Glomerular endothelial cell (primary cell): ENCODE measurements around the gene WDFY2. TPM values are rescaled to one million over a fixed set of nuclear protein-coding genes. Genes with fewer than 3 reads are reported as not detected.
A peak's percentile ranks its signal among the peaks of the same experiment; 100 is the strongest.

Experiments
- DNase-seq: peaks from one replicate; pipeline ENCODE4 v3.0.0-alpha.2; 2011; ENCODE audit warnings: low read depth, low spot score; ENCODE audit errors: extremely low read depth
- total RNA-seq: library from RNA; depleted of rRNA; stranded (reverse); fragments of >200 nt; gene quantifications from 2 replicates; pipeline ENCODE4 v1.2.3, GENCODE V29; 2015

Gene WDFY2
- total RNA-seq, 1 donor from 2014 or later = 4.9 TPM

DNA sequence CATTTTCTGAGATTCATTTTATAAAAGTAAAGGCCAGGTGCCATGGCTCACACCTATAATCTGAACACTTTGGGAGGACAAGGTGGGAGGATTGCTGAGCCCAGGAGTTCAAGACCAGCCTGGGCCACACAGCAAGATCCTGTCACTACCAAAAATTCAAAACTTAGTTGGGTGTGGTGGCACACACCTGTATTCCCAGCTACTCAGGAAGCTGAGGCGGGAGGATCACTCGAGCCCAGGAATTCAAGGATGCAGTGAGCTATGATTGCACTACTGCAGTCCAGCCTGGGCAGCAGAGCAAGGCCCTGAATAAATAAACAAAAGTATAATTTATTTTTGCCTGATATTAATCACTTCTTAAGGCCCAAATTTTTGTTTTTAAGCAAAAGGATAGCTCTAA lies 179.2 kb downstream of the WDFY2 start:
- no peak for DNase-seq

DNA sequence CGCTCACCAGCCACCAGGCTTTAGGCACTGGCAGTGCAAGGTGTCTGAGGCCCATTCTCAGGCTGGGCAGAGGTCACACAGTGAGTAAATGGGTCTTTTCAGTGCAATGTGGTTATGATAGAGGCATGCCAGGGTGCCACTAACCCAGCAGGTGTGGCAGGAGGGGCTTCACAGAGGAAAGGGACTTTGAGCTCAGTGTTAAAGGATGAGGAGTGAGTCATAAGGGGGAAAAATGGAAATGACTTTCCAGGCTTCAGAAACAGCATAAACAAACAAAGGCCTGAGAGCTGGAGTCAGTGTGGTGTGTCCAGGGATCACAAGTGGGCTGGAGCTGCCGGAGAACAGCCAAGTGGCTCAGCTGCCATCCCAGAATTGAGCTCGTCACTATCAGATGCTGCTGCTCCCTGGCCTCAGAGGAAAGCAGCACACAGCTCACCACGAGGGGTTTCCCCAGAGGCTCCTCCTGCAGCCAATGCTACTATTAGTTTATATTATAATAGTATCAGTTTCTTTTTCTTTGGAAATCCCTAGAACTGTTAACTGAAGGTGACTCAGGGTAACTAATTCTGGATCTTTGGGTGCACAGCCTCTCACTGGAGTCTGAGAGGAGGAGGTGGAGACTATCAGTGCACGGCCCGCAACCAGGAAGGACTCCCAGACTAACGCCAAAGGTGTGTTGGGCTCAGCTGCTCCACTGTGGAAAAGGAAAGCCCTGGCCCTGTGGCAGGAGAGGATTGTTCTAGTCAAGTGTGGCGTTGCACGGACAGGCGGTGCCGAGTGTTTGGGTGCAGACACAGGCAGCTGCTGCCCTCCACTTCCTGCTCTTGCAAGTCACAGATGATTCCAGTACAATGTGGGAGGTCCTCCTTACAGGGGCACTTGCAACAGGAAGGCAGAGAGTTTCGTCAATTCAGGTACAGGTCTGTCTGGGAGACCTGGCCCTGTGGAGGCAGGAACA lies 180.2 kb downstream of the WDFY2 start:
- DNase-seq = peak; percentile 22

DNA sequence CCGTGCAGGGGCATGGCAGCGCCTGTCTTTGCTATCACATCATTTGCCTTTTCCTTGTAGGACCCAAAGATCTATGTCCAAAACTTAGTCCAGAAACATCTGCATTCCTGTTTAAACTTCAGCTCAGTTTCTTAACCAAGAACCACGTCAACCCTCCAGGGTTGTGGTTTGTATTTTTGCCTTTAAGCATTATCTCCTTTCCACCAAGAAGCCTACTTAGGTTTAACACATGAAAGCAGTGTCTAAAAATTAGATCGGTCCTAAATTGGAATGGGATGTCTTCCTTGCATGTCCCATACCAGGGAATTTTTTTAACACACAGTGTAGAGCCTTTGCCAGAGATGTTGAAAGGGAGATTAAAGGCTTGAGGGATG lies 180.9 kb downstream of the WDFY2 start:
- no peak for DNase-seq

DNA sequence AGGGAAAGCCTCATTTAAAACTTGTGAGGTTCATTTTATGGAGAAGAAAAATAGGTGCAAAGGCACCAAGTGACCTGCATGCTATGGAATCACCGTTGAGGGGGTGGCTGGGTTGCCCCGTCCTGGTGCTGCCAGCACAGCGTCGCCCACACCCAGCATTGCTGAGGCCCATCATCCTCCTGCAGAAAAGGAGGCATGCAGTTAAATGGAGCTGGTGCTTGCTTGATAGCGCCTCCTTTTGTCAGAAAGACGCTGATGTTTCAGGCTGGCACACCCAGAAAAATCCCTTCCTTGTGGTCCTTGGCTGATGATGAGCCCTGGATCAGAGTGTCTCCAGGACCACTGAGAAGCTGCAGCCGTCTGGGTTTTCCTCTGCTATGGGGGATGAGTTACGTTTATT lies 182.8 kb downstream of the WDFY2 start:
- no peak for DNase-seq

GRCh38 chr13:51768378-51768921 lies 184.2 kb downstream of the WDFY2 start:
- no peak for DNase-seq

DNA sequence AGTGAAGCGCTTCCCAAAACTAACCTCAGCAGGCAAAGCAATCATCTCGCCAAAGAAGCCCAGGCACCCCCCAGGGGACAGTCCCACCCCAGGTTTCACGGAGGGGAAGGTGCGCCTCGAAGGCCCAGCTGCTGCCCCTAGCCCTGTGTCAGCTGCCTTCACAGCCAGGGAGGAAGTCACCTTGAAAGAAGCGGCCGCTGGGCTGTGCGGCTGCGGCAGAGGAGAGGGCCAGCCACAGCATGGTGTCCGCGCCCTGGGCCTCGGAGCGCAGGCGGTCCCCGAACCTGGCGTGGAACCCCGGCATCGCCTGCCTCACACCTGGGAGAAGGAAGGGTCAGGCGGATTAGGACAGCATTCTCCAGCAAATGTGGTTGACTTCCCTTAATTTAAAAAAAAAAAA lies 184.7 kb downstream of the WDFY2 start:
- DNase-seq = no peak

DNA sequence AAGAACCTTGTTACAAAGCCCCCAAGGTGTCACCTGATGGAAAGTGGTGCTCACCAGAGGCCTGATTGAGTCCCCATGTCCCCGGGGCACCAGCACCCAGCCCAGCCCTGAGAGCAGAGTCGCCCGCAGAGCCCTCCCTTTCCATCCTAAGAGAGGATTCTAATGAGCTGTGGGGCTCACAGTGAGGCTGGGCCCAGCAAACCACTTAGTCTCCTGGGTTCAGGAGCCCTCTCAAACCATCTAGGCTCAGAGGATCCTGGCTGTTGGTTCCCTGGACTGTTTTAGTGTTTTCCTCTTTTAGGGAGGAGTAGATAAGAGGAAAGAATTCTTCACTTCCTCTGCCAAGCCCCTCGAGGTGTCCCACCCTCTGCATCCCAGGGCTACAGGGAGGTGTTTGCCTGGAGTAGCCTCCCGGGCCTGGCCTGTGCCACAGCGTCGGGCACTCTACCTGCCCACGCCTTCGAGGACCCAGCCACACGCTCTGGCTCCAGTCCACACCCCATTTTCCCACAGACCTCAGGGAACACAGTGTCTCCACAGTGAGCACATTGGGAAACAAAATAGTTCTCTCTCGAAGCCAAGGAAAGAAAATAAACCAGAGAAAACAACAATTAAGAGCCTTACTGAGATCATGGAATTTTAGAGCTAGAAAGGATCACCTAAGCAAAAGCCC lies 185.3 kb downstream of the WDFY2 start:
- no peak for DNase-seq

GRCh38 chr13:51770160-51770559 lies 185.9 kb downstream of the WDFY2 start:
- no peak for DNase-seq

- DNase-seq = no peak
These were observed 186.6 kb downstream of the WDFY2 start for GRCh38 chr13:51770681-51771417.

DNA sequence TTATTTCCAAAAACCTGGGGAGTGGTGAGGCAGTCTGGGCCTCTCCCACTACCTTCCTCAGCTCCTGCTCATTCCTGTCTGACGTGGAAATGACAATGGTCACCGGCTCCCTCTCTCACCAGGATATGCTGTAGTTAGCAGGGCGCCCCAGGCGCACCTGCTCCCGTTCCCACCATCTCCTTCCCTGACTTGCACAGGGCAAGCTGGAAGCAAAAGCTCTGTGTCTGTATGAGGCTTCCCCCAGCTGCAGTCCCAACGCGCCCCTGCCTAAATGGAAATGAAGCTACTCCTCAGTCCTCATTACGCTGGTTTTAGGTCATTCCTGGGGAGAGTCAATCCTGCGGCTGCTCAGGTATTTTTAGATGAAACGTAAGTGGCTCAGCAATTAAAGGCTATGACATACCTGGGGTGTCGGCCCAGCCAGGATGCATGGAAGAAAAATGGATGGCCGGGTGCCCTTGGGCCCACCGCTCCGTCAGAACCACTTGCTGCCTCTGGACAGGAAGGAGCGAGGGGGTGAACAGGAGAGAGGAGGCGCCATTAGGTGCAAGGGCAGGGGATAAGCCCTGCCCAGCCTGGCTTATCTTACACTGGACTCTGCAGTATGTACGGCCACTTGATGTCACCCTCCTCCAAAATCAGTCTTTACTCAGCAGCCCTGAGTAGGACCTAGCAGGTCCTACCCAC lies 187.3 kb downstream of the WDFY2 start:
- DNase-seq = no peak

DNA sequence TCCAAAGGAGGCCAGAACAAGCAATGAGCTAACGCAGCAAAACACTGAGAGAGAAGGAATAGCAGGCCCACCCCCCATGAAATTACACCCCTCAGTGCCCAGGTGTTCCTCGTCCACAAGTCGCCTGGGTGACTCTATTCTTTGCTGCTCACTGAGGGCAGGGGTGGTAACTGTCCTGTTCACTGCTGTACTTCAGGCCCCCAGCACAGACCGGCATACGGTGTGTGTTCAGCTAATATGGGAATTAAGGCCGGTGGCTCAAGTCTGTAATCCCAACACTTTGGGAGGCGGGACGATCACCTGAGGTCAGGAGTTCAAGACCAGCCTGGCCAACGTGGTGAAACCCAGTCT lies 187.8 kb downstream of the WDFY2 start:
- DNase-seq = no peak

GRCh38 chr13:51772781-51773180 lies 188.5 kb downstream of the WDFY2 start:
- DNase-seq = no peak

GRCh38 chr13:51773515-51773914 lies 189.3 kb downstream of the WDFY2 start:
- DNase-seq = no peak

- no peak for DNase-seq
These were observed 191.9 kb downstream of the WDFY2 start for GRCh38 chr13:51776179-51776578.

GRCh38 chr13:51777921-51778320 lies 193.7 kb downstream of the WDFY2 start:
- DNase-seq = no peak

DNA sequence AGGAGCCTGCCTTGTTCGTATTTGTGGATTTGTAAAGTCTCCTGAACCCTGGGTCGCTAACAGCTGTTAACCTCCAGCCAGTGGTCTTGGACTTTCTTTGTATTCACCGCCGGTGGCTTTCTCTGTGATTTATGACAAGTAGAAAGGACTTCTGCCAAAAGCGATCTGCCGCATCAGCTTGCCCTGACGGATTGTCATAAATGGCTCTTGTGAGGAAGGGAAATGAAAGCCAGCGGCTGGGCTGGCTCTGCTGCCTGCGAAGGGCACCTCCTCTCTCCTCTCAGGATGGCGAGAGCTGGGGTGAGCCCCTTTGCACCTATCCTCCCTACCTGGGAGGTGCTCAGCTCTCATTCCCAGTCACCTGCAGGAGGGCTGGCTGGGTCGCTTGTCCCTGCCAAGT lies 194.1 kb downstream of the WDFY2 start:
- DNase-seq = no peak

DNA sequence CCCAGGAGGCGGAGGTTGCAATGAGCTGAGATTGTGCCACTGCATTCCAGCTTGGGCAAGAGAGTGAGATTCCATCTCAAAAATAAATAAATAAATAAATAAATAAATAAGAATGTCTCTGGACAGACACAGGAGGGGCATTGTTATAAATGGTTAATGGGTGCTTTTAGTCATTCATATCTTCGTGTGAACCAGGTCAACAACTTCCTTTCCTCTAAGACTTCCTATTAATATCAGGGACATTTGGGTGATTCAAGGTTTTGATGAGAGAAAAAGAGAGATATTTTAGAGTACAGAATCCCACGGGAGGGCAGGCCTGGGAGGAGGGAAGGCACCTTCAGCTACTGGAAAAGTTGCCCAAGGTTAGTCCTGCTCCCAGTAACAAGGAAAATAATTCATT lies 195.8 kb downstream of the WDFY2 start:
- no peak for DNase-seq

DNA sequence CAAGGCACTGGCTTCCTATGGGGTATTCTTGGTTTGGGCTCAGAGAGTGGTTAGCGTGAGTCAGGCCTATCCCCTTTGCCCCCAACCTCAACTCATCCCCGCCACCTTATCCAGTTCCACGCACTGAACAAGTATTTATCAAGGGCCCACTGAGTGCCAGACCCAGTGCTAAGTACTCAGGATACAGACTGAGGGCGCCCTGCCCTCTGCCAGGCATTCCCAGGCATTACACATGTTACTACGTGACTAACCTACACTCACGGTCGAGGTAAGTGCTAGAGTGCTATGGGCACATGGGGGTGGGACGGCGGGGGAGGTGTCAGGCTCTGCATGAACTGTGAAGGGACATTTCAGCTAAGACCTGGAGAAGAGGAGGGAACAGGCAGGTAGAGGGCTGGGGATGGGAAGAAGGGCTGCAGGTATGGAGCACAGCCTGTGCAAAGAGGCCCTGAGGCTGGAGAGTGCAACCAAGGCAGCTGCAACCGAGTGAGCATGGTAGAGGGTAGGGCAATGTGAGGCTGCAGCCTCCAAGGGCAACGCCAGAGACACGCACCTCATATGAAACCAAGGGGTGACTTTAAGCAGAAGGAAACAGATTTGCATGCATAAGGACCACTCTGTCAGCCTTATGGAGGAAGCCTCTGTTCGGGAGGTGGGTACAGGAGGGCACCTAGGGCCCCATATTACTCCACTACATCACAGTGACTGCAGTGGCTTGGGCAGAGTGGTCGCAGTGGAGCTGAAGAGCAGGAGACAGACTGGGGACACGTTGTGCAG lies 197.2 kb downstream of the WDFY2 start:
- no peak for DNase-seq

DNA sequence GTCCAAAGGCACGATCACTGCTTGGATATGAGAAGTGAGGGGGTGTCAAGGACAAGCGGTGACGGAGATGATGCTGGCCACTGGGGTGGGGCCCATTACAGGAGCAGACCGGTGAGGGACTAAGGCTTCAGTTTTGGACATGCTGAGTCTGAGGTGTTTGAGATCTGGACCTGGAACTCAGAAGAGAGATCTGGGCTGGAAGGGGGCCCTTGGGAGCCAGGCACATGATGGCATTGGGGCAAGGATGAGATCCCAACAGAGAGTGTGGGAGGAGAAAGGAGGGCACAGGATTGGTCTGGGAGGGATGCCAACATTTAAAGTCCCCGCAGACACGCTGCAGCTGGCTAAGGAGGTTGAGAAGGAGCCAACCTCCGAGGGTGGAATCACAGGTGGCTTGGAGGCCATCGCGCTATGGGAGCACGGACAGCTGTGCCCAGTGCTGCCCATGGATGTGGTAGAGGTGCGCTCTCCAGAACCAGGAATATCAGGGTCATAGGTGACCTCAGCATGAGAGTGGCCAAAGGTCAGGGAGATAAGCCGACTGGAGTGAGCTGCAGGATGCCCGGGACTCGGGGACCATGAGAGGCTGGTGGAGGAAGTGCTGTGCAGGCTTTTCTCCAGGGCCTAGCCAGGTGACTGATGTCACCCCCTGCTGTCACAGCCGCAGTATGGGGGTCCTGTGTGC lies 197.9 kb downstream of the WDFY2 start:
- DNase-seq = no peak
